Retina (tissue), 1 donor: ENCODE measurements around the gene RNF38.
"Not testable (repeated sequence)": the region's sequence is repeated elsewhere in the genome, so short reads cannot be mapped to it uniquely, and the experiment has no call there.

ENCODE experiments used
- DNase-seq: peaks from one replicate; pipeline ENCODE4 v3.0.0-alpha.2; 2016

Gene RNF38

DNA sequence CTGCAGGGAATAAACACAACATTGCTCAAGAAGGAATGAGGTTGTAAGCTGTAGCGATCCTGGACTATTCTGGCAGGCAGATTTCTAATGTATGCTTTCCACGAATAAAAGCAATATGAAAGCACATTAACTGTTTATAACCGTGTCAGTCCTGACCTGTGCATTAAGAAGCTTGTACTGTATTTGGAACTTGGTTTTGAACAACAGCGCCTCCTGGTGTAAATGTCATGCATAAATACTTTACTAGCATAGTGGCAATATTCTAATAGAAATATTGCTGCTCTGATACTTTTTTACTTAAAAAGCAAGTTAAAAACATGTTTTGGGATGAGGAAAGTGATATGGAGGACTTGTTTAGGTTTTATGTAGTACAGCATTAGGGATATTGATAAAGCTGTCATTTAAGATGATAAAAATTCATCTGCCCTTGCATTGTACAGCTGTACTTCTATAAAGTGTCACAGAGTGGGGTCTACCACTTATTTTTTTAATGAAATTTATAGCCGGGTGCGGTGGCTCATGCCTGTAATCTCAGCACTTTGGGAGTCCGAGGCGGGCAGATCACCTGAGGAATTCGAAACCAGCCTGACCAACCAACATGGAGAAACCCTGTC, 71.2 kb downstream of the RNF38 start:
- DNase-seq = peak; percentile 34

GRCh38 chr9:36325081-36325828, 74.8 kb downstream of the RNF38 start:
- no peak for DNase-seq

DNA sequence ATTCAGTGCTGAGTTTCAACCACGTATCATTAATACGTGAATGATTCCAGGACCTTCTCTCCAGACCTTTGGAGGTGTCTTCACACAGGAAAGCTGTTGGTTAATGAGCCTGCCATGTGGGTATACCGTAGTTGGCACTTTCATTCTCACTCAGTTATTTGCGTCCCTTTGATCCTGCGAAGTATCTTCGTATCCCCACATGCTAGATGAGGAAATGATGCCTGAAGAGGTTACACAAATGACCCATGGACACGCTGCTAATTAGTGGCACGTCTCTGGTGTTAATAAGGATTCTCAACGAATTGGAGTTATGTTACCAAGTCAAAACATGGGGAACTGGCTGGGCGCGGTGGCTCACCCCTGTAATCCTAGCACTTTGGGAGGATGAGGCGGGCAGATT, 76.1 kb downstream of the RNF38 start:
- no peak for DNase-seq

GRCh38 chr9:36322462-36322861, 77.6 kb downstream of the RNF38 start:
- DNase-seq = no peak

DNA sequence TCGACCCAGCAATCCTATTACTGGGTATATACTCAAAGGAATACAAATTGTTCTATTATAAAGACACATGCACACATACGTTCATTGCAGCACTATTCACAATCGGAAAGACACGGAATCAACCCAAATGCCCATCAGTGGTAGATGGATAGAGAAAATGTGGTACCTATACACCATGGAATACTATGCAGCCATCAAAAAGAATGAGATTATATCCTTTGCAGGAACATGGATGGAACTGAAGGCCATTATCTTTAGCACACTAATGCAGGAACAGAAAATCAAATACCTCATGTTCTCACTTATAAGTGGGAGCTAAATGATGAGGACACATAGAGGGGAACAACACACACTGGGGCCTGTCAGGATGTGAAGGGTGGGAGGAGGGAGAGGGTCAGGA, 78.2 kb downstream of the RNF38 start:
- not testable (repeated sequence) for DNase-seq

DNA sequence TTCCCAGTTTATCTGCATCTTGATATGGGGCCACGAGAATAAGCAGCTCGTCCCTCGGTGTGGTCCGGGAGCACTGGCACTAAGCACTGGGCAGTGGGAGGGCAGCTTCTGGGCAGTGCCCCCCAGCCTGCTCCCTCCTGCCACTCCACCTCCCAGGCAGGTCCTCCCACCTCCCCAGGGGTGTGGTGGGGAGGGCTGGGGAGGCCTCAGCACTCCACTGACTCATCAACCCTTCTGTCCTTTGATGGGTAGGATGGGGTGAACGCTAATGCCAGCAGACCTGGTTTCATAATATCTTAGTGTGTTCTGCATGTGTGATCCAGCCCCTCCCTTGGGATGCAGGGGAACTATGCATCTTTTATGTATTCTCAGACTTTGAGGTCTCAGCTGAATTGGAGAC, 79.6 kb downstream of the RNF38 start:
- DNase-seq = no peak

DNA sequence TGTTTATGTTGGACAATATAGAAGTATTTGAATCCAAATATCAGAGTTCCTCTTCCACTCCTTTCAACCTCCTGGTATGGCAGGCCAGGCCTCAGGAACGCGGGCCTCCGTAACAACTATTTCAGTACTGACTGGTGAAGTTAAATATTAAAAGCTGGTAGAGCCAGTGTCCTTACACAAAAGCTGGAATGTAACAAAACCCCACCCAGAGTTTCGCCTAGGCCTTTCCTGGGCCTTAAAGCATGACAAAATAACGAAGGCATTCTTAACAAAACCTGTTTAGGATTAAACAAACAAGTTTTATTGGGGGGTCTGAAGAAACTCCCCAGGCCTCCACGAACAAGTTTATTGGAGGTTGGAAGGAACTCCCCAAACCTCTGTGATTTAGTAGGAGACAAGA, 80.3 kb downstream of the RNF38 start:
- DNase-seq = no peak

GRCh38 chr9:36319183-36319582, 80.9 kb downstream of the RNF38 start:
- no peak for DNase-seq

GRCh38 chr9:36318212-36318802, 81.8 kb downstream of the RNF38 start:
- DNase-seq = no peak

DNA sequence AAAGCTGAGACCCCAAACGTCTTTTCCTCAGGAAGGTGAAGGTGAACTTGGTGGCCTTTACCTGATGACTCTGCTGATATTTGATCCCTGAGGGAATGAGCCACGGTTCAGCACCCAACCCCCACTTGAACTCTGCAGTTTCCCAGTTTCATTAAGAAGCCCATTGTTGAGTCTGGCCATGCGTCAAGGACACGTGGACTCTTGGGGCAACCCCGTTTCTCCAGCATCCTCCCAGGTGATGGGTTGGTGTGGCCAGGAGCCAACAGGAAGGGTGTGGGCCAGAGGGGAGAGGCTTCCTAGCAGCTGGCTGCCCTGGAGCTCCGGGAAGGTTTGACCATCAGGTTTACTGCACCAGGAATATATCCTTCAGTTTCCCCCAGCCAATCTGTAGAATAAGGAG, 82.3 kb downstream of the RNF38 start:
- no peak for DNase-seq

DNA sequence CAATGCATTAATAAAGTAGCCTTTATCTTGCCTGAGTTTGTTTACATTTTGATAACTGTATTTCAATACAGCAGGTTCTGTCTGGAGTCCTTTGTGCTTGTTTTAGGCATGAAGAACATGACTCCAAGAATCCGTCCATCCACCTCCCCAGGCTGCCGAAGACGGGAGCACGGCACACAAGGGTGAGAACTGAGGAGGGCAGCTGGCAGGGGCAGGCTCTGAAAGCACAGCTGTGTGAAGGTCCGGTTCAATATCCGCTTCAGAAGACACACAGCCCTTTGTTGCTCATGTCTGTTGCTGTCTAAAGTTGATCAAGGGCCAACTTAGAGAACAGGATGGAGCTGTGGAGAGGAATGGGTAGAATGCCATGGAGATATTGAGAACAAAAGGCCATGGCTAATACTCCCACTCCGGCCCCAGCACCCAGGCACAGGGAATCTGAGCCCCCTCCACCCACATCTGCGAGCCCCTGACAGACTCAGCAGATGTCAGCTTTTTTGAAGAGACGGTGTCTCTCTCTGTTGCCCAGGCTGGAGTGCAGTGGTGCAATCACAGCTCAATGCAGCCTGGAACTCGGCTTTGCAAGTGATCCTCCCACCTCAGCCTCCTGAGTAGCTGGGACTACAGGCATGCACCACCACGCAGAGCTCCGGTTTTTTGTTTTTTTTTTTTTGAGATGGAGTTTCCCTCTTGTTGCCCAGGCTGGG, 83.3 kb downstream of the RNF38 start:
- DNase-seq = no peak

DNA sequence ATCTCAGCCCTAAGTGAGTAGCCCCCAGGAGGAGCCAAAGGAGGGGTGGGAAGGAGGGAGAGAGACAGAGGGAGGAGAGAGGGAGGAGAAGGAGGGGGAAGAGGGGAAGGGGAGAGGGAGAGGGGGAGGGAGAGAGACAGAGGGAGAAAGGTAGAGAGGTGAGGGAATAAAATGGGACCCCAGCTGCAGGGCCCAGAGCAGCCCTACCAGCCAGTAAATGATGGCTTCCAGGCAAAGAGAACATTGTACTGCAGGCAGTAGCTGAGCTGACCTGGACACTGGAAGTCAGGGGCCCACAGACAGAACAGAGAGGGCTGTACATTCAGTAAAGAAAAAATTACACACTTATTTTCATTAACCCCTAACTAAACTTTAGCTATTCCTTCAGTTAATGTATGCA, 84.0 kb downstream of the RNF38 start:
- no peak for DNase-seq

DNA sequence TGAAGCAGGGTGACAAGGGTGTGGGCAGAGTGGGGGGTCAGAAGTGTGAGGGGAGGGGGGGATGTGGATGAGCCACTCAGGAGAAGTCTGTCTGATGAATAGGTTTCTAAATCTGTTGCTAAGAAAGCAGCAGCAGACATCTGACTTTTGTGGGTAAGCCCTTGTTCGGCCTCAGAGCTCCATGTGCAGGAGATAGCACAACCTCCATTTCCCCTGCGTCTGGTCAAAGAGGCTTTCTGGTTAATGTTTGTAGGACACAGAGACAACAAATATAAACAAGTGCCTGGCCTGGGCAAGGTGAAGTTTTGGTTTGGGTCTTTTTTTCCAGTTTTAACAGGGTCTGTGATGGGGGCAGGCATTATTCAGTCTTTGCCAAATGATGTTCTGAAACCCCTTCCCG, 84.8 kb downstream of the RNF38 start:
- no peak for DNase-seq

DNA sequence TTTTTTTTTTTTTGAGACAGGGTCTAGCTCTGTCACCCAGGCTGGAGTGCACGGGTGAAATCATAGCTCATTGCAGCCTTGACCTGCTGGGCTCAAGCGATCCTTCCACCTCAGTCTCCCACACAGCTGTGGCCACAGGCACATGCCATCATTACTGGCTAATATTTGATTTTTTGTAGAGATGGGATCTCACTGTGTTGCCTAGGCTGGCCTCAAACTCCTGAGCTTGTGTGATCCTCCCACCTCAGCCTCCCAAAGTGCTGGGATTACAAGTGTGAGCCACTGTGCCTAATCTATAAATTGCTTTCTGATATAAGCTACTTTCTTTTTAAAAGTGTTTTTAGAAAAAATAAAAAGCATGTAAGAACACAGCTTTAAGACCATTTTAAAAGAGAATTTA, 85.3 kb downstream of the RNF38 start:
- no peak for DNase-seq

GRCh38 chr9:36306471-36307306, 93.4 kb downstream of the RNF38 start:
- no peak for DNase-seq

- not testable (repeated sequence) for DNase-seq
These were observed 95.7 kb downstream of the RNF38 start for GRCh38 chr9:36304366-36304765.

GRCh38 chr9:36301227-36301626, 98.8 kb downstream of the RNF38 start:
- no peak for DNase-seq

DNA sequence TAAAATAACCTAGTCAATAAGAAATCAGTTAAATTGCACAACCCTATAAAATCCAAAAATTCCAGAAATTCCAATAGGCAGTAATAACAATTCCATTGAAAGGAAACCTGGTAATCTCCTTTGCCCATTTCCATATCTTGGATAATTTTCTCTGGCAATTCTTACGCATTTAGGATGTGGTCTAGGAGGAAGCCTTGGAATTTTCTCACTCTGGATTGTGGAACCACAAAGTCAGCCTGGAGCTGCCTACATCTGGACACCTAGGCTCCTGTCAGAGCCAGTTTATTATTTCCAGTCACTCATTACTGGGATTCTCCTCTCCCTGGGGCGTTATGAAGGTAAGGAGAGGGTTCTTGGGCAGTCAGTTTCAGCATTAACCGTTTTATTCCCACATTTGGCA, 101.5 kb downstream of the RNF38 start:
- no peak for DNase-seq

DNA sequence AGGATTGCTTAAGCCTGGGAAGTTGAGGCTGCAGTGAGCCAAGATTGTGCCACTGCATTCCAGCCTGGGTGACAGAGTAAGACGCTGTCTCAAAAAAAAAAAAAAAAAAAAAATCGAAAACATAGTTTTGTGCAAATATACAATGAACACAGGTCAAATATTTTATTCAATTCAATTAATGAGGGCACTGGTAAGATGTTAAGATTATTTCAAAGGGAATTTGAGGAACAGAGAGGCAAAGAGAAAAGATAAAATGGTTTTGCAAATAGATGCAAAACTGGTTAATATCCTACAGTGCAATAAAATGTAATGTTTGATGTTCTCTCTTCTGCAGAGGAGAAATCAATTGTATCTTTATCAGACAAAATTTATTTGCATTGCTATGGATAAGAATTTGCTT, 102.3 kb downstream of the RNF38 start:
- no peak for DNase-seq

DNA sequence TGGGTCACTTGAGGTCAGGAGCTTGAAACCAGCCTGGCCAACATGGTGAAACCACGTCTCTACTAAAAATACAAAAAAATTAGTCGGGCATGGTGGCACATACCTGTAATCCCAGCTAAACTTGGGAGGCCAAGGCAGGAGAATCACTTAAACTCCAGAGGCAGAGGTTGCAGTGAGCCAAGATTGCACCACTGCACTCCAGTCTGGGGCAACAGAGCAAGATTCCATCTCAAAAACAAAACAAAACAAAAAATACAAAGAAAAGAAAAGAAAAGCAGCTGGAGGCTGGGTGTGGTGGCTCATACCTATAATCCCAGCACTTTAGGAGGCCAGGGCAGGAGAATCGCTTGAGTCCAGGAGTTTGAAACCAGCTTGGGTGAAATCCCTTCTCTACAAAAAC, 105.1 kb downstream of the RNF38 start:
- not testable (repeated sequence) for DNase-seq

- no peak for DNase-seq
These were observed 106.2 kb downstream of the RNF38 start for GRCh38 chr9:36293918-36294317.

DNA sequence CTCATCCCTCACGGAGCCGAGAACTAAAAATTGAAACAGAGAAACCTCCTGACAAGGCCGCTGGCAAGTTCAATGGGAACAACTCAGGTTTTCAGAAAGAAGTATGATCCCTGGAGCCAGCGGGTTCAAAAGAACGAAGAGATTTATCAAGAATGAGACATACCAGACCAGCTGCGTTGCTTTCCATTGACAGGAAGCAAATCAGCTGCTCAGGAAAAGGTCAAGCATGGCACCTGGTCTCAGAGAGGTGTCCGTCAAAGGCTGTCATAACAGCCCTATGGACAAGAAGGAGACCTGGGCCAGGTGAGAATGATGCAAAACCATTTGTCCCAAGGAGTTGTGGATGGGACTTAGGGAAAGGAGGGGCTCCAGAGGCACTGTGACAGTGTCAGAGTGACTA, 106.9 kb downstream of the RNF38 start:
- no peak for DNase-seq

GRCh38 chr9:36292641-36293040, 107.4 kb downstream of the RNF38 start:
- DNase-seq = no peak
